ENCODE data around the gene KCNMB2.

DNA sequence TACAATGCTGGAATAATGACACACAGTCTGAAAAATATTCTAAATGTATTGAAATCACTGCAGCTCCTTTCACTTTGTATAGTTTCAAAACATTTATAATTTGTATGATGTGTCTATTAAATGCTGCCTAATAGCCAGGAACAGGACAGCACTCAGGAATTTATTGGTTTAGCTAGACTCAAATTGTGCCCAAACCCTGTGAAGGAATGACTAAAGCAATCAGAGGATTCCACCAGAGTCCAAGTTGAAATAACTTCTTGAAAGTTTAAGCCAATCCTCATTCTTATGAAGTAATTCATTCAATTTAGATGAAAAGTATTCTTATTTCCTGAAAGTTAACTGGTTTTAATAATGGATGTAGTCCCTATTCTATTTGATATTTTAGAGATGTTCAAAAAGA lies 268.4 kb downstream of the KCNMB2 start:
- TF ChIP-seq, protein P1, sequence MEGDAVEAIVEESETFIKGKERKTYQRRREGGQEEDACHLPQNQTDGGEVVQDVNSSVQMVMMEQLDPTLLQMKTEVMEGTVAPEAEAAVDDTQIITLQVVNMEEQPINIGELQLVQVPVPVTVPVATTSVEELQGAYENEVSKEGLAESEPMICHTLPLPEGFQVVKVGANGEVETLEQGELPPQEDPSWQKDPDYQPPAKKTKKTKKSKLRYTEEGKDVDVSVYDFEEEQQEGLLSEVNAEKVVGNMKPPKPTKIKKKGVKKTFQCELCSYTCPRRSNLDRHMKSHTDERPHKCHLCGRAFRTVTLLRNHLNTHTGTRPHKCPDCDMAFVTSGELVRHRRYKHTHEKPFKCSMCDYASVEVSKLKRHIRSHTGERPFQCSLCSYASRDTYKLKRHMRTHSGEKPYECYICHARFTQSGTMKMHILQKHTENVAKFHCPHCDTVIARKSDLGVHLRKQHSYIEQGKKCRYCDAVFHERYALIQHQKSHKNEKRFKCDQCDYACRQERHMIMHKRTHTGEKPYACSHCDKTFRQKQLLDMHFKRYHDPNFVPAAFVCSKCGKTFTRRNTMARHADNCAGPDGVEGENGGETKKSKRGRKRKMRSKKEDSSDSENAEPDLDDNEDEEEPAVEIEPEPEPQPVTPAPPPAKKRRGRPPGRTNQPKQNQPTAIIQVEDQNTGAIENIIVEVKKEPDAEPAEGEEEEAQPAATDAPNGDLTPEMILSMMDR (IDR thresholded peaks at IDR 0.05): no peak
- TF ChIP-seq POLR2A (IDR thresholded peaks at IDR 0.05): no peak
